ENCODE measurements around the gene SLC25A21.

DNA sequence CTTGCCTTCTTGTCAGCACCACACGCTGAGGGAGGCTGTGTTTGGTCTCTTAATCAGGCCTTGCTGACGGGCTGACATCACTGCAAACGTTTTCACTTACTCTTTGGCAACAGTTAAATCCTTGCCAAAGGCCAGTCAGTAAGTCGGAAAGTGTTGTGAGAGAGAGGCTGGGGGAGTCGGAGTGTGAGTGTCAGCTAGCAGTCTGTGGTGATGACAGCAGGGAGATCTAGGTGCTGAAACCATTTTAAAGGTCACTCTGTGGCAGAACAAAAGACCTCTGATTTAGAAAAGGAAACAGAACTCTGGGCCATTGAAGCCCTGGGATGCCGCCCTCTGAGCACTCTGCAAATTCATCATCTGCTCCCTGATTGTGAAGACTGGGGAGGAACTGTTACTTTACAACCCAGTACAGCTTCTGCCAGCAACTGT is 367.3 kb downstream of the SLC25A21 start:
- TF ChIP-seq, protein P1, sequence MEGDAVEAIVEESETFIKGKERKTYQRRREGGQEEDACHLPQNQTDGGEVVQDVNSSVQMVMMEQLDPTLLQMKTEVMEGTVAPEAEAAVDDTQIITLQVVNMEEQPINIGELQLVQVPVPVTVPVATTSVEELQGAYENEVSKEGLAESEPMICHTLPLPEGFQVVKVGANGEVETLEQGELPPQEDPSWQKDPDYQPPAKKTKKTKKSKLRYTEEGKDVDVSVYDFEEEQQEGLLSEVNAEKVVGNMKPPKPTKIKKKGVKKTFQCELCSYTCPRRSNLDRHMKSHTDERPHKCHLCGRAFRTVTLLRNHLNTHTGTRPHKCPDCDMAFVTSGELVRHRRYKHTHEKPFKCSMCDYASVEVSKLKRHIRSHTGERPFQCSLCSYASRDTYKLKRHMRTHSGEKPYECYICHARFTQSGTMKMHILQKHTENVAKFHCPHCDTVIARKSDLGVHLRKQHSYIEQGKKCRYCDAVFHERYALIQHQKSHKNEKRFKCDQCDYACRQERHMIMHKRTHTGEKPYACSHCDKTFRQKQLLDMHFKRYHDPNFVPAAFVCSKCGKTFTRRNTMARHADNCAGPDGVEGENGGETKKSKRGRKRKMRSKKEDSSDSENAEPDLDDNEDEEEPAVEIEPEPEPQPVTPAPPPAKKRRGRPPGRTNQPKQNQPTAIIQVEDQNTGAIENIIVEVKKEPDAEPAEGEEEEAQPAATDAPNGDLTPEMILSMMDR (IDR thresholded peaks at IDR 0.05) = no peak
- no peak for TF ChIP-seq POLR2A (IDR thresholded peaks at IDR 0.05)
